GM12878 (cell line): ENCODE measurements around the gene XPNPEP3. TPM values are rescaled to one million over a fixed set of nuclear protein-coding genes. Genes with fewer than 3 reads are reported as not detected.

ENCODE experiments used
- BACH1 ChIP-seq: fragments of 450-650 bp; IDR thresholded peaks from 2 replicates; pipeline ENCODE4 v1.6.1; 2017; ENCODE audit warnings: mild to moderate bottlenecking, borderline replicate concordance
- BCLAF1 ChIP-seq: fragments of 450-650 bp; IDR thresholded peaks from 2 replicates; pipeline ENCODE4 v1.6.1; 2017; ENCODE audit warnings: antibody characterized with exemption, mild to moderate bottlenecking, moderate library complexity
- CREM ChIP-seq: IDR thresholded peaks from 2 replicates; pipeline ENCODE4 v1.6.1; 2014; ENCODE audit warnings: antibody characterized with exemption, low read depth
- E4F1 ChIP-seq: fragments of 450-650 bp; IDR thresholded peaks from 2 replicates; pipeline ENCODE4 v1.6.1; 2018; ENCODE audit warnings: borderline replicate concordance, mild to moderate bottlenecking; ENCODE audit not compliant: partially characterized antibody
- EGR1 ChIP-seq, 2 experiments: IDR thresholded peaks; 1 replicate in 1 of 2; 2 replicates in 1 of 2; pipeline ENCODE4 v1.6.1; 2011 to 2012; ENCODE audit warnings: low read depth in 2 of 2, low read length in 2 of 2, borderline replicate concordance in 1 of 2, mild to moderate bottlenecking in 1 of 2, moderate library complexity in 1 of 2
- FOXM1 ChIP-seq: IDR thresholded peaks from 2 replicates; pipeline ENCODE4 v1.6.1; 2012; ENCODE audit warnings: low read depth, mild to moderate bottlenecking, inconsistent platforms, low read length, moderate library complexity
- IKZF1 ChIP-seq: fragments of 450-650 bp; conservative IDR thresholded peaks from 2 replicates; pipeline ENCODE4 v1.6.1; 2017; ENCODE audit warnings: antibody characterized with exemption, mild to moderate bottlenecking
- MTA2 ChIP-seq: fragments of 450-650 bp; IDR thresholded peaks from 2 replicates; pipeline ENCODE4 v1.6.1; 2016; ENCODE audit warnings: low read depth, mild to moderate bottlenecking, moderate library complexity
- PKNOX1 ChIP-seq: fragments of 450-650 bp; IDR thresholded peaks from 2 replicates; pipeline ENCODE4 v1.6.1; 2016; ENCODE audit warnings: mild to moderate bottlenecking
- RAD21 ChIP-seq: IDR thresholded peaks from 2 replicates; pipeline ENCODE4 v1.6.1; 2011; ENCODE audit warnings: mild to moderate bottlenecking, low read depth, low read length, moderate library complexity; ENCODE audit not compliant: insufficient read depth
- SMC3 ChIP-seq: IDR thresholded peaks from 2 replicates; pipeline ENCODE4 v1.6.1; 2011; ENCODE audit warnings: low read length, improper control_type of control experiment, borderline replicate concordance
- STAT3 ChIP-seq: IDR thresholded peaks from 2 replicates; pipeline ENCODE4 v1.6.1; 2011; ENCODE audit warnings: low read depth, low read length, improper control_type of control experiment
- polyA plus RNA-seq, 11 experiments: library from polyadenylated mRNA; depleted of rRNA in 4 of 11; unstranded in 6 of 11; stranded (reverse) in 5 of 11; fragments of >200 nt; fragmentation: Nextera tagmentation in 4 of 11; fragmentation: Illumina TruSeq in 1 of 11; extraction: Ambion mirVana in 4 of 11; extraction: Trizol in 1 of 11; gene quantifications; 1 replicate in 1 of 11; 2 replicates in 10 of 11; pipeline versions ENCODE4 v1.2.1 to v1.2.3, GENCODE V29; 2011 to 2016; ENCODE audit warnings: inconsistent platforms in 2 of 11, missing spikeins in 2 of 11, low read depth in 1 of 11
- total RNA-seq, 4 experiments: library from RNA; depleted of rRNA in 3 of 4; stranded (reverse); fragments of >200 nt in 3 of 4; fragmentation: Illumina TruSeq in 1 of 4; extraction: Trizol in 1 of 4; gene quantifications; 2 replicates each; pipeline versions ENCODE4 v1.2.1 to v1.2.3, GENCODE V29; 2013 to 2021
- TF ChIP-seq, protein P1 (sequence below): fragments of 450-650 bp; IDR thresholded peaks from 2 replicates; pipeline ENCODE4 v1.6.1; 2017; ENCODE audit warnings: low read depth, mild to moderate bottlenecking, moderate library complexity

The XPNPEP3 gene
- total and polyA plus RNA-seq, 10 of the 15 experiments (the other 5 are each of a cell fraction or from before 2014, with no cell fraction given): 6.7 to 19.9 (median 11.7) TPM

DNA sequence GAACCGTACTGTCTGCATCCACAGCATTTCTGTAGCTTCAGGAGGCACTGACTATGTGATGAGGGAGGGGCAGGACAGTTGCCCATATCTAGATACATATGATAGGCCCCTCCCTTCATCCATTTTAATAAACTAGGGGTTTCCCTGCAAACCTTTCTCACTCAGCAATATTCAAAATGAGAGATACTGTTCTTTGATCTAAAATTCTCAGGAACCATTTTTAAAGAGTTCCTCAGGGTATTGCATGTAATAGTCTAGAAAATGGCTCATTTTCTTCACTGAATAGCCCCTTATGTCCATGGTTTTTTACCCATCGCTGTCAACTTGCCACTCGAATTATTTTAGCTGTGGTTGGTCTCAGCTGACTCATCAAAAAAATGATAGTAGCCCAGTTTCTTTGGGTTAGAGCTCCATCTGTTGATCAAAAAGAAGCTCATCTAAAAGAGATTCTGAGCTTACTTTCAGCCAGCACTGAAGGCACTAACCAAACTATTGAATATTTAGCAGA, 42.0 kb downstream of the XPNPEP3 start (continued):
- TF ChIP-seq BCLAF1 (no peak), EGR1 (IDR thresholded peaks at IDR 0.05; ENCODE audit: borderline replicate concordance in 1 of 2, low read depth in 2 of 2, low read length in 2 of 2) (no peak), STAT3 (no peak), CREM (0 out of 2 replicates have a peak, but pooled peaks have one; percentile 1), MTA2 (0 out of 2 replicates have a peak, but pooled peaks have one; percentile 16), FOXM1 (0 out of 2 replicates have a peak, but pooled peaks have one; percentile 20), SMC3 (peak; percentile 61; the same call in 1 of the 2 replicates), IKZF1 (0 out of 2 replicates have a peak, but pooled peaks have one; percentile 12), PKNOX1 (0 out of 2 replicates have a peak, but pooled peaks have one; percentile 9), BACH1 (peak; percentile 90), RAD21 (peak; percentile 77), E4F1 (no peak)
- TF ChIP-seq, protein P1, sequence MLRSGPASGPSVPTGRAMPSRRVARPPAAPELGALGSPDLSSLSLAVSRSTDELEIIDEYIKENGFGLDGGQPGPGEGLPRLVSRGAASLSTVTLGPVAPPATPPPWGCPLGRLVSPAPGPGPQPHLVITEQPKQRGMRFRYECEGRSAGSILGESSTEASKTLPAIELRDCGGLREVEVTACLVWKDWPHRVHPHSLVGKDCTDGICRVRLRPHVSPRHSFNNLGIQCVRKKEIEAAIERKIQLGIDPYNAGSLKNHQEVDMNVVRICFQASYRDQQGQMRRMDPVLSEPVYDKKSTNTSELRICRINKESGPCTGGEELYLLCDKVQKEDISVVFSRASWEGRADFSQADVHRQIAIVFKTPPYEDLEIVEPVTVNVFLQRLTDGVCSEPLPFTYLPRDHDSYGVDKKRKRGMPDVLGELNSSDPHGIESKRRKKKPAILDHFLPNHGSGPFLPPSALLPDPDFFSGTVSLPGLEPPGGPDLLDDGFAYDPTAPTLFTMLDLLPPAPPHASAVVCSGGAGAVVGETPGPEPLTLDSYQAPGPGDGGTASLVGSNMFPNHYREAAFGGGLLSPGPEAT: 0 out of 2 replicates have a peak, but pooled peaks have one; percentile 14
